MCF 10A (cell line): Measurements from ENCODE around the gene ADPRHL1. TPM values are rescaled to one million over a fixed set of nuclear protein-coding genes. Genes with fewer than 3 reads are reported as not detected.

Experiments used
- BruUV-seq: library from RNA; stranded (reverse); fragments of 400-500 nt; replicated peaks from 2 replicates; lab custom pipeline; 2021; lab: Mats Ljungman, UMichigan
- CTCF ChIA-PET: fragments of 300-600 bp; sonication (Branson Sonifier 250); formaldehyde crosslinking; extraction: SDS; loops from one replicate; lab custom pipeline; 2021; ENCODE audit warnings: antibody characterized with exemption, inconsistent platforms; lab: Yijun Ruan, JAX
- POLR2A ChIA-PET: fragments of 300-600, 350-650 bp; sonication (Branson Sonifier 250); formaldehyde crosslinking; extraction: SDS; loops from one replicate; lab custom pipeline; 2020; ENCODE audit warnings: antibody characterized with exemption, inconsistent platforms; lab: Yijun Ruan, JAX
- DNase-seq: peaks from one replicate; pipeline ENCODE4 v3.0.0-alpha.2; 2018; ENCODE audit not compliant: unreplicated experiment
- H3K27ac Mint-ChIP-seq: one replicate; pipeline ENCODE4 v1.8.0; 2022; ENCODE audit warnings: mild to moderate bottlenecking, low read depth, mixed read lengths; ENCODE audit not compliant: unreplicated experiment
- H3K27me3 Mint-ChIP-seq: one replicate; pipeline ENCODE4 v1.8.0; 2022; ENCODE audit warnings: mixed read lengths; ENCODE audit not compliant: insufficient read depth, unreplicated experiment
- H3K36me3 Mint-ChIP-seq: one replicate; pipeline ENCODE4 v1.8.0; 2022; ENCODE audit warnings: mild to moderate bottlenecking, moderate library complexity, mixed read lengths; ENCODE audit not compliant: insufficient read depth, unreplicated experiment
- H3K4me1 Mint-ChIP-seq: one replicate; pipeline ENCODE4 v1.8.0; 2022; ENCODE audit warnings: mixed read lengths; ENCODE audit not compliant: insufficient read depth, unreplicated experiment
- H3K4me3 Mint-ChIP-seq: one replicate; pipeline ENCODE4 v1.8.0; 2022; ENCODE audit warnings: mild to moderate bottlenecking, moderate library complexity, mixed read lengths; ENCODE audit not compliant: unreplicated experiment
- H3K9me3 Mint-ChIP-seq: one replicate; pipeline ENCODE4 v1.8.0; 2022; ENCODE audit warnings: mixed read lengths; ENCODE audit not compliant: unreplicated experiment
- CTCF ChIP-seq: fragments of 200-600 bp; IDR thresholded peaks from one replicate; pipeline ENCODE4 v1.8.0; 2022; ENCODE audit warnings: antibody characterized with exemption, mild to moderate bottlenecking; ENCODE audit not compliant: unreplicated experiment
- intact Hi-C: fragments of 100-400 bp; cut with micrococcal nuclease; formaldehyde crosslinking; loops from 2 replicates; pipeline ENCODE4 v1.14.1; 2022
- total RNA-seq: library from RNA; stranded (reverse); gene quantifications from 2 replicates; pipeline ENCODE4 v1.2.3, GENCODE V29; 2022

The ADPRHL1 gene
- total RNA-seq, 1 experiment from 2014 or later = 2.6 TPM

GRCh38 chr13:113493315-113493951 lies 40.1 kb upstream of the ADPRHL1 start:
- Mint-ChIP-seq H3K4me3 (peak overlapping the region; percentile 66), H3K27me3 (no peaks in the 10 kb centered on the region), H3K9me3 (no peaks in the 10 kb centered on the region), H3K27ac (peak overlapping the region; percentile 90), H3K4me1 (peaks cover 38% of the 10 kb centered on the region), H3K36me3 (peaks cover 47% of the 10 kb centered on the region)
- intact Hi-C loops = no loop called here
- ChIA-PET CTCF (interaction anchor here (0.5 to 1.2 kb wide), 3 partner anchors 30 to 311 kb away, joined by 3 to 4 read pairs (median 3); no protein-coding TSS in a partner anchor), POLR2A (interaction anchor here (0.7 to 2.1 kb wide), 12 partner anchors 10 to 820 kb away, joined by 3 to 6 read pairs (median 4); partner anchors contain the start of genes CUL4A and LAMP1)
- DNase-seq = peak; percentile 94
- TF ChIP-seq CTCF = no peak
- BruUV-seq = TSS peak; percentile 34

DNA sequence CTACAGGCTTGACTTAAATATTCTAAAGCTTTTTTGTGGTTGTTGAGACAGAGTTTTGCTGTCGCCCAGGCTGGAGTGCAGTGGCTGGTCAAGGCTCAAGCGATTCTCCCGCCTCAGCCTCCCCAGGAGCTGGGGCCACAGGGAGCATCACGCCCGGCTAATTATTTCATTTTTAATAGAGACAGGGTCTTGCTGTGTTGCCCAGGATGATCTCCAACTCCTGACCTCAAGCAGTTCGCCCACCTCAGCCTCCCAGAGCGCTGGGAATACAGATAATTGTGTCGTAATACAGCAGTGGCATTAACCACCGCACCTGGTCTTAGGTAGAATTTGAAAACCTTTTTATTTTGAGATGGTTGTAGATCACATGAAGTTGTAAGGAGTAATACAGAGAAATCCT lies 38.7 kb upstream of the ADPRHL1 start:
- Mint-ChIP-seq H3K36me3 (peaks cover 34% of the 10 kb centered on the region), H3K4me3 (peak overlapping the region; percentile 91), H3K9me3 (no peaks in the 10 kb centered on the region), H3K27ac (peak overlapping the region; percentile 54), H3K4me1 (peaks cover 46% of the 10 kb centered on the region), H3K27me3 (no peaks in the 10 kb centered on the region)
- no peak for DNase-seq
- ChIA-PET CTCF (no interaction called here), POLR2A (interaction anchor here (0.6 to 2.1 kb wide), 4 partner anchors 12 to 790 kb away, joined by 3 to 5 read pairs (median 4); no protein-coding TSS in a partner anchor)
- intact Hi-C loops = no loop called here
- no TSS peak for BruUV-seq
- no peak for TF ChIP-seq CTCF

DNA sequence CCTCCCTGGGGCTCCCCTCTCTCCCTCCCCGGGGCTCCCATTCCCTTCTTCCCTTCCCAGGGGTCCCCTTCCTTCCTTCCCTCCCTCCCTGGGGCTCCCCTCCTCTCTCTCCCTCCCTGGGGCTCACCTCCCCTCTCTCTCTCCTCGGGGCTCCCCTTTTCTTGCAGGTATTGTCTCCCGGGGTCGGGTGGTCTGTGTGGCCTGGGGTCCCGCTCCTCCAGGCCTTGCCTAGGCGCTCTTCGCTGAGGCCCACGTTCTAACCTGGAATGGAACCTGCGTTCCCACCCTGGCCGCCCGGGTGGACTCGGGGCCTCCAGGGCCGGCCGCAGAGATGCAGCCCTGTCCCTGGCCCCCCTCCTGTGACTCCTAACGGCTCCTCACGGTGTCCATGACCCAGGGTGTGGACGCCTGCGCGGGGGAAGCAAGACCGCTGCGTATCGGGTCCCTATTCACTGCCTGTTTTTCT lies 38.2 kb upstream of the ADPRHL1 start:
- CTCF ChIA-PET = no interaction called here
- peaks cover 46% of the 10 kb centered on the region for H3K4me1 Mint-ChIP-seq
- intact Hi-C loops = no loop called here
- H3K27me3 Mint-ChIP-seq = no peaks in the 10 kb centered on the region
- H3K9me3 Mint-ChIP-seq = no peaks in the 10 kb centered on the region
- H3K27ac Mint-ChIP-seq = peak overlapping the region; percentile 54
- BruUV-seq = no TSS peak
- peaks cover 29% of the 10 kb centered on the region for H3K36me3 Mint-ChIP-seq
- H3K4me3 Mint-ChIP-seq = peak overlapping the region; percentile 91
- DNase-seq = peak; percentile 36
- no peak for TF ChIP-seq CTCF
- POLR2A ChIA-PET = interaction anchor here (0.6 to 2.1 kb wide), 3 partner anchors 11 to 791 kb away, joined by 3 to 5 read pairs (median 5); no protein-coding TSS in a partner anchor

GRCh38 chr13:113490496-113491417 lies 37.5 kb upstream of the ADPRHL1 start, which contains the start of gene DCUN1D2:
Gene DCUN1D2 (minus strand): TSS chr13:113490711. CDS start chr13:113490669, 42 bp downstream.
- BruUV-seq = no TSS peak
- H3K27me3 Mint-ChIP-seq = no peaks in the 10 kb centered on the region
- peak within 1 kb of the TSS; percentile 91 for H3K4me3 Mint-ChIP-seq
- peak within 1 kb of the TSS; percentile 68 for H3K27ac Mint-ChIP-seq
- no peak for TF ChIP-seq CTCF
- H3K4me1 Mint-ChIP-seq = peaks cover 42% of the 10 kb centered on the region
- H3K9me3 Mint-ChIP-seq = no peaks in the 10 kb centered on the region
- CTCF ChIA-PET = no interaction called here
- peak; percentile 91 for DNase-seq
- POLR2A ChIA-PET = interaction anchor here (0.7 to 3.5 kb wide), 9 partner anchors 10 to 457 kb away, joined by 3 to 28 read pairs (median 4); partner anchors contain the start of genes CUL4A, LAMP1 and PCID2
- peaks cover 22% of the 10 kb centered on the region for H3K36me3 Mint-ChIP-seq
- intact Hi-C loops = no loop called here
